Fibroblast of lung (primary cell): Measurements from ENCODE around the gene BEND7. TPM values are rescaled to one million over a fixed set of nuclear protein-coding genes. Genes with fewer than 3 reads are reported as not detected.

Source experiments
- DNase-seq, 2 donors: peaks; one replicate each; pipeline versions ENCODE4 v3.0.0 to v3.0.0-alpha.2; 2010; ENCODE audit warnings: low read depth in 2 of 2
- H2AFZ ChIP-seq: 2 replicates; pipeline ENCODE4 v1.5.1; 2012; ENCODE audit warnings: low read length, control low read depth, inconsistent platforms
- H3K27ac ChIP-seq: 2 replicates; pipeline ENCODE4 v1.5.1; 2011; ENCODE audit warnings: low read length, control low read depth; ENCODE audit not compliant: insufficient read depth
- H3K27me3 ChIP-seq: 2 replicates; pipeline ENCODE4 v1.5.1; 2011; ENCODE audit warnings: mild to moderate bottlenecking, low read length; ENCODE audit not compliant: control insufficient read depth, insufficient read depth
- H3K36me3 ChIP-seq: 2 replicates; pipeline ENCODE4 v1.5.1; 2011; ENCODE audit warnings: low read length; ENCODE audit not compliant: control insufficient read depth, insufficient read depth
- H3K4me1 ChIP-seq: 2 replicates; pipeline ENCODE4 v1.5.1; 2011; ENCODE audit warnings: low read length; ENCODE audit not compliant: control insufficient read depth, insufficient read depth; ENCODE audit errors: extremely low read depth
- H3K4me2 ChIP-seq: 2 replicates; pipeline ENCODE4 v1.5.1; 2011; ENCODE audit warnings: low read length, control low read depth; ENCODE audit not compliant: insufficient read depth; ENCODE audit errors: extremely low read depth
- H3K4me3 ChIP-seq, 4 experiments: fragments of 200-600 bp in 1 of 4; sonication (generic) in 1 of 4; replicated peaks in 1 of 4; 2 replicates each; pipeline ENCODE4 v1.5.1; 2011 to 2016; ENCODE audit warnings: low read length in 4 of 4, low read depth in 3 of 4, mild to moderate bottlenecking in 3 of 4, control low read depth in 2 of 4, inconsistent platforms in 1 of 4, mixed read lengths in 1 of 4; ENCODE audit not compliant: insufficient read depth in 1 of 4; ENCODE audit errors: control extremely low read depth in 1 of 4
- H3K79me2 ChIP-seq: 2 replicates; pipeline ENCODE4 v1.5.1; 2012; ENCODE audit warnings: mild to moderate bottlenecking, low read length, inconsistent platforms; ENCODE audit not compliant: control insufficient read depth, insufficient read depth
- H3K9ac ChIP-seq: 2 replicates; pipeline ENCODE4 v1.5.1; 2011; ENCODE audit warnings: mild to moderate bottlenecking, low read length, control low read depth; ENCODE audit not compliant: insufficient read depth
- H3K9me3 ChIP-seq: 2 replicates; pipeline ENCODE4 v1.5.1; 2012; ENCODE audit warnings: low read depth, low read length; ENCODE audit not compliant: control insufficient read depth, insufficient read depth
- H4K20me1 ChIP-seq: 2 replicates; pipeline ENCODE4 v1.5.1; 2011; ENCODE audit warnings: low read length; ENCODE audit not compliant: control insufficient read depth, insufficient read depth; ENCODE audit errors: extremely low read depth
- CTCF ChIP-seq, 2 donors: IDR thresholded peaks in 1 of 2; conservative IDR thresholded peaks in 1 of 2; 1 replicate in 1 of 2; 2 replicates in 1 of 2; pipeline ENCODE4 v1.5.1; 2011 to 2012; ENCODE audit warnings: low read length in 2 of 2, control low read depth in 1 of 2, inconsistent platforms in 1 of 2, low read depth in 1 of 2, mild to moderate bottlenecking in 1 of 2
- EZH2 ChIP-seq: IDR thresholded peaks from 2 replicates; pipeline ENCODE4 v1.5.1; 2012; ENCODE audit warnings: low read length, control low read depth, mild to moderate bottlenecking; ENCODE audit errors: missing control alignments
- polyA plus RNA-seq, 2 donors: library from polyadenylated mRNA; depleted of rRNA in 1 of 2; stranded (reverse) in 1 of 2; unstranded in 1 of 2; fragments of >200 nt; gene quantifications; 2 replicates each; pipeline ENCODE4 v1.2.1, GENCODE V29; 2011 to 2012; ENCODE audit warnings: missing spikeins in 1 of 2
- total RNA-seq: library from RNA; depleted of rRNA; stranded (reverse); fragments of >200 nt; gene quantifications from 2 replicates; pipeline ENCODE4 v1.2.1, GENCODE V29; 2014

The BEND7 gene
- total and polyA plus RNA-seq, 2 donors (not counting 1 experiment from before 2014, with no cell fraction given): 6.2 to 10.6 TPM

- peak in 1 of 2 donors; percentile 13 for DNase-seq
- no peaks in the 10 kb centered on the region for H3K27me3 ChIP-seq
- no peak overlapping the region for H3K4me3 ChIP-seq
- TF ChIP-seq CTCF (conservative IDR thresholded peaks at IDR 0.05 in 1 of 2, IDR thresholded peaks at IDR 0.05 in 1 of 2; ENCODE audit: low read depth in 1 of 2, low read length in 2 of 2) (no peak), EZH2 (no peak)
- H2AFZ ChIP-seq: no peak overlapping the region
- H3K9me3 ChIP-seq: no peaks in the 10 kb centered on the region
- no peaks in the 10 kb centered on the region for H3K36me3 ChIP-seq
- no peak overlapping the region for H3K27ac ChIP-seq
- no peaks in the 10 kb centered on the region for H3K79me2 ChIP-seq
- H3K4me2 ChIP-seq: no peak overlapping the region
- no peaks in the 10 kb centered on the region for H3K4me1 ChIP-seq
- H3K9ac ChIP-seq: no peak overlapping the region
- H4K20me1 ChIP-seq: no peaks in the 10 kb centered on the region
These were observed 38.2 kb upstream of the BEND7 start for GRCh38 chr10:13567030-13567429.

GRCh38 chr10:13564576-13564975, 35.8 kb upstream of the BEND7 start:
- H3K4me1 ChIP-seq: no peaks in the 10 kb centered on the region
- no peak for TF ChIP-seq CTCF (conservative IDR thresholded peaks at IDR 0.05 in 1 of 2, IDR thresholded peaks at IDR 0.05 in 1 of 2; ENCODE audit: low read depth in 1 of 2, low read length in 2 of 2)
- TF ChIP-seq EZH2: no peak
- H2AFZ ChIP-seq: no peak overlapping the region
- H3K27ac ChIP-seq: no peak overlapping the region
- no peak overlapping the region for H3K4me2 ChIP-seq
- no peaks in the 10 kb centered on the region for H3K27me3 ChIP-seq
- no peaks in the 10 kb centered on the region for H3K79me2 ChIP-seq
- no peaks in the 10 kb centered on the region for H3K36me3 ChIP-seq
- no peak for DNase-seq
- no peak overlapping the region for H3K9ac ChIP-seq
- H3K4me3 ChIP-seq: no peak overlapping the region
- no peaks in the 10 kb centered on the region for H4K20me1 ChIP-seq
- H3K9me3 ChIP-seq: no peaks in the 10 kb centered on the region

- H4K20me1 ChIP-seq: no peaks in the 10 kb centered on the region
- no peaks in the 10 kb centered on the region for H3K9me3 ChIP-seq
- no peak overlapping the region for H3K4me3 ChIP-seq
- no peak for DNase-seq
- H3K27me3 ChIP-seq: no peaks in the 10 kb centered on the region
- H3K79me2 ChIP-seq: no peaks in the 10 kb centered on the region
- no peak overlapping the region for H3K4me2 ChIP-seq
- no peak overlapping the region for H3K27ac ChIP-seq
- H3K4me1 ChIP-seq: no peaks in the 10 kb centered on the region
- H3K36me3 ChIP-seq: no peaks in the 10 kb centered on the region
- H3K9ac ChIP-seq: no peak overlapping the region
- no peak overlapping the region for H2AFZ ChIP-seq
- TF ChIP-seq CTCF (conservative IDR thresholded peaks at IDR 0.05 in 1 of 2, IDR thresholded peaks at IDR 0.05 in 1 of 2; ENCODE audit: low read depth in 1 of 2, low read length in 2 of 2) (no peak), EZH2 (no peak)
These were observed 34.9 kb upstream of the BEND7 start for GRCh38 chr10:13563481-13564445.
